Tibial nerve (tissue), 4 donors: ENCODE measurements around the gene TAF7L. TPM values are rescaled to one million over a fixed set of nuclear protein-coding genes. Genes with fewer than 3 reads are reported as not detected.
A peak's percentile ranks its signal among the peaks of the same experiment; 100 is the strongest.
"Not testable (repeated sequence)": the region's sequence is repeated elsewhere in the genome, so short reads cannot be mapped to it uniquely, and the experiment has no call there.

Source experiments
- DNase-seq, 2 donors: peaks; one replicate each; pipeline ENCODE4 v3.0.0-alpha.2; 2019; ENCODE audit warnings: low spot score in 2 of 2
- H3K27ac ChIP-seq, 4 donors: fragments of 200-600 bp; sonication (generic) in 3 of 4; one replicate each; pipeline ENCODE4 v1.5.1; 2017 to 2019; ENCODE audit warnings: mild to moderate bottlenecking in 1 of 4
- H3K27me3 ChIP-seq, 2 donors: fragments of 200-600 bp; sonication (generic) in 1 of 2; one replicate each; pipeline versions ENCODE4 v1.5.1 to v1.6.0; 2017 to 2019
- H3K36me3 ChIP-seq, 3 donors: fragments of 200-600 bp; sonication (generic); one replicate each; pipeline ENCODE4 v1.5.1; 2018 to 2019
- H3K4me1 ChIP-seq, 4 donors: fragments of 200-600 bp; sonication (generic) in 3 of 4; one replicate each; pipeline ENCODE4 v1.5.1; 2017 to 2019
- H3K4me3 ChIP-seq, 4 donors: fragments of 200-600 bp; sonication (generic) in 3 of 4; one replicate each; pipeline ENCODE4 v1.5.1; 2017 to 2019; ENCODE audit warnings: mild to moderate bottlenecking in 1 of 4, moderate library complexity in 1 of 4
- H3K9me3 ChIP-seq, 4 donors: fragments of 200-600 bp; sonication (generic) in 3 of 4; one replicate each; pipeline ENCODE4 v1.5.1; 2017 to 2019
- EP300 ChIP-seq, 2 donors: sonication (generic); formaldehyde crosslinking; IDR thresholded peaks; one replicate each; pipeline ENCODE4 v1.6.1; 2017; ENCODE audit warnings: antibody characterized with exemption in 2 of 2, mild to moderate bottlenecking in 1 of 2
- POLR2A ChIP-seq, 2 donors: fragments of 450-650 bp; IDR thresholded peaks; one replicate each; pipeline ENCODE4 v1.6.1; 2017; ENCODE audit warnings: antibody characterized with exemption in 2 of 2, mild to moderate bottlenecking in 2 of 2, moderate library complexity in 2 of 2
- WGBS, 2 donors: methylation state at CpG; one replicate each; pipeline ENCODE4 v1.1.5; 2018; 5-methylcytosine and 5-hydroxymethylcytosine counted together
- total RNA-seq, 4 donors: library from RNA; depleted of rRNA; stranded (reverse); fragments of >200 nt; gene quantifications; one replicate each; pipeline ENCODE4 v1.1.0, GENCODE V29; 2016
- TF ChIP-seq, protein P1 (sequence below), 5 experiments: fragments of 200-600 bp in 3 of 5; fragments of 450-650 bp in 2 of 5; sonication (generic) in 3 of 5; IDR thresholded peaks; one replicate each; pipeline ENCODE4 v1.5.1; 2016 to 2019; ENCODE audit warnings: antibody characterized with exemption in 5 of 5, mild to moderate bottlenecking in 3 of 5, moderate library complexity in 2 of 5

The TAF7L gene, protein sequence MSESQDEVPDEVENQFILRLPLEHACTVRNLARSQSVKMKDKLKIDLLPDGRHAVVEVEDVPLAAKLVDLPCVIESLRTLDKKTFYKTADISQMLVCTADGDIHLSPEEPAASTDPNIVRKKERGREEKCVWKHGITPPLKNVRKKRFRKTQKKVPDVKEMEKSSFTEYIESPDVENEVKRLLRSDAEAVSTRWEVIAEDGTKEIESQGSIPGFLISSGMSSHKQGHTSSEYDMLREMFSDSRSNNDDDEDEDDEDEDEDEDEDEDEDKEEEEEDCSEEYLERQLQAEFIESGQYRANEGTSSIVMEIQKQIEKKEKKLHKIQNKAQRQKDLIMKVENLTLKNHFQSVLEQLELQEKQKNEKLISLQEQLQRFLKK
- total RNA-seq, result under 1 TPM in 2 of 4 donors, not detected in 2; 0.21 to 0.90 TPM

DNA sequence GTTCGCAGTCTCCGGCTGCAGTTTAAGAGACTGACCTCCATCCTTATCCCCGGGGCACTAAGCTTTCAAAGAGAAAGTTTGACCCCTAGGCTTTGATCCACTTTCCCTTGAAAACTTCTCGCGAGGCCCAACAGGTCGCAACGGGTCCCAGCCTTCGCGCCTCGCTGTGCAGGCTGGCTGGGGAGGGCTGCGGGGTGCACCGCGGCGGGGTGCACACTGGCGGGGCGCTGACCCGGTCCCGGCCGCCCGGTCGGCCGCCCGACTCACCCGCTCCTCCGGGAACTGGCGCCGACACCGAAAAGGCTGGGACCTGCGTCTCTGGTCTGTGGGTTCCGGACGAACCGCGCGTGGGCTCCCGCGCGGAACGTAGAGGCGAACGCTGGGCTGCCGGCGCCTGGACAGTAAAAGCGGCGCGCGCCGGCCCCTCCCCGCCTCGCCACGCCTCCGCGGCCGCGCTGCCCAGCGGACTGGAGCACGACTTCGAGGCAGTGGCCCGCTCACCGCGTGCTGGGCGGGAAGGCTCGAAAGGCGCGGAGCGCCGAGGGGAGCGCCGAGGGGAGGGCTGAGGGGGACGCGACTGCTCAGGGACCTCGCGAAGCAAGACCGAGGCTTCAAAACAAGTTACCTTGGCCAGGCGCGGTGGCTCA lies at the start of gene TAF7L:
Gene TAF7L (minus strand): TSS at position 378 of the 647 bp plus-strand sequence. CDS start 3,791 bp downstream, outside the sequence.
- peaks cover 0 to 26% of the 10 kb centered on the region in 2 donors for H3K27me3 ChIP-seq
- no peak for DNase-seq
- TF ChIP-seq EP300 (IDR thresholded peaks at IDR 0.05) (no peak), POLR2A (IDR thresholded peaks at IDR 0.05) (no peak)
- TF ChIP-seq, protein P1, sequence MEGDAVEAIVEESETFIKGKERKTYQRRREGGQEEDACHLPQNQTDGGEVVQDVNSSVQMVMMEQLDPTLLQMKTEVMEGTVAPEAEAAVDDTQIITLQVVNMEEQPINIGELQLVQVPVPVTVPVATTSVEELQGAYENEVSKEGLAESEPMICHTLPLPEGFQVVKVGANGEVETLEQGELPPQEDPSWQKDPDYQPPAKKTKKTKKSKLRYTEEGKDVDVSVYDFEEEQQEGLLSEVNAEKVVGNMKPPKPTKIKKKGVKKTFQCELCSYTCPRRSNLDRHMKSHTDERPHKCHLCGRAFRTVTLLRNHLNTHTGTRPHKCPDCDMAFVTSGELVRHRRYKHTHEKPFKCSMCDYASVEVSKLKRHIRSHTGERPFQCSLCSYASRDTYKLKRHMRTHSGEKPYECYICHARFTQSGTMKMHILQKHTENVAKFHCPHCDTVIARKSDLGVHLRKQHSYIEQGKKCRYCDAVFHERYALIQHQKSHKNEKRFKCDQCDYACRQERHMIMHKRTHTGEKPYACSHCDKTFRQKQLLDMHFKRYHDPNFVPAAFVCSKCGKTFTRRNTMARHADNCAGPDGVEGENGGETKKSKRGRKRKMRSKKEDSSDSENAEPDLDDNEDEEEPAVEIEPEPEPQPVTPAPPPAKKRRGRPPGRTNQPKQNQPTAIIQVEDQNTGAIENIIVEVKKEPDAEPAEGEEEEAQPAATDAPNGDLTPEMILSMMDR (IDR thresholded peaks at IDR 0.05), result no peak
- H3K9me3 ChIP-seq, result no peaks in the 10 kb centered on the region
- H3K36me3 ChIP-seq, result no peaks in the 10 kb centered on the region
- H3K4me3 ChIP-seq, result peak within 1 kb of the TSS in 2 of 4 donors; percentile 15 to 41
- no peaks in the 10 kb centered on the region for H3K4me1 ChIP-seq
- 58 to 64% methylated on average over 9 to 66 of the region's 75 CpGs for WGBS, 2 donors
- H3K27ac ChIP-seq, result no peak within 1 kb of the TSS

DNA sequence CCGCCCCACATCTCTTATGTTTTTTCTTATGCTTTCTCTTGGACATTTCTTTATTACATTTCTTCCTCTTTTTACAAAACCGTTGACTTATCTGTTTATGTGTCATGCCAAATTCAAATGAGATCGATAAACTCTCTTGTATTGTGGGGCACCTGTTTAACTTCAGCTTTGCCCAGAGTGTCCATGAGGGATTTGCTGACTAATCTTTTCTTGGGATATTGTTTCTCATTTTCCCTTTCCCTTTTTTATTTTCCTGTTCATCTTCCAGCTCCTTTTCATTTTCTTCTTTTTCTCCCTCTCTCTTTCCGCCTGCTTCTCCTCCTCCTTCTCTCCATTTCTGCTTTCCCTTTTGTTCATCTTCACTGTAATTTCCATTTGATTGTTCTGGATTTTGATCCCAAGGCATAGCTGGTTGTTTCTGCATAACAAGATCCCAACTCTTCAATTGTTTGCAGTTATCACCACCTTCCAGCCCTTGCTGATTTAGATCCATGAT lies 46.7 kb upstream of the TAF7L start:
- 87 to 91% methylated on average over 4 of the region's 4 CpGs for WGBS, 2 donors
- no peaks in the 10 kb centered on the region for H3K27me3 ChIP-seq
- H3K27ac ChIP-seq, result no peak overlapping the region
- no peaks in the 10 kb centered on the region for H3K9me3 ChIP-seq
- no peak for DNase-seq
- no peak overlapping the region for H3K4me3 ChIP-seq
- H3K4me1 ChIP-seq, result no peaks in the 10 kb centered on the region
- no peaks in the 10 kb centered on the region for H3K36me3 ChIP-seq
- TF ChIP-seq, protein P1 (IDR thresholded peaks at IDR 0.05), result no peak
- TF ChIP-seq POLR2A (IDR thresholded peaks at IDR 0.05) (no peak), EP300 (IDR thresholded peaks at IDR 0.05) (no peak)

DNA sequence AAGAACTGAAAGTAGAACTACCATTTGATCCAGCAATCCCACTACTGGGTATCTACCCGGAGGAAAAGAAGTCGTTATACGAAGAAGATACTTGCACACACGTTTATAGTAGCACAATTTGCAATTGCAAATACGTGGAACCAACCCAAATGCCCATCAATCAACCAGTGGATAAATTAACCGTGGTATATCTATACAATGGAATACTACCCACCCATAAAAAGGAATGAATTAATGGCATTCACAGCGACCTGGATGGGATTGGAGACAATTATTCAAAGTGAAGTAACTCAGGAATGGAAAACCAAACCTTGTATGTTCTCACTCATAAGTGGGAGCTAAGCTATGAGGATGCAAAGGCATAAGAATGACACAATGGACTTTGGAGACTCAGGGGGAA lies 43.2 kb upstream of the TAF7L start:
- WGBS, 2 donors, result 76 to 87% methylated on average over 7 of the region's 7 CpGs
- not testable (repeated sequence) for H3K36me3 ChIP-seq, H3K27me3 ChIP-seq, H3K4me3 ChIP-seq, H3K9me3 ChIP-seq, DNase-seq, H3K4me1 ChIP-seq, H3K27ac ChIP-seq

DNA sequence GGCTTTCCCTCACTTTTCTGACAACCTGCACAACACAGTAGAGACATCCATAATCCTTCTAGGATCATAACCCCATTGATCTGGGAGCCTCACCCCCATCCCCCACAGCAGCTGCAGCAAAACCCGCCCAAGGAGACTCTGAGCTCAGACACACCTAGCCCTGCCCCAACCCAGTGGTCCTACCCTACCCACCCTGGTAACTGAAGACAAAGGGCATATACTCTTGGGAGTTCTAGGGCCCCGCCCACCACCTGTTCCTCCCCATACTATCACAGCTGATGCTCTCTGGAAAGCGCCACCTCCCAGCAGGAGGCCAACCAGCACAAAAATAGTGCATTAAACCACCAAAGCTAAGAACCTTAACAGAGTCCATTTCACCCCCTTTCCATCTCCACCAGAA lies 35.5 kb upstream of the TAF7L start:
- 79 to 90% methylated on average over 2 to 3 of the region's 3 CpGs for WGBS, 2 donors
- not testable (repeated sequence) for H3K36me3 ChIP-seq, H3K27ac ChIP-seq, H3K9me3 ChIP-seq, H3K27me3 ChIP-seq, H3K4me3 ChIP-seq, DNase-seq, H3K4me1 ChIP-seq

DNA sequence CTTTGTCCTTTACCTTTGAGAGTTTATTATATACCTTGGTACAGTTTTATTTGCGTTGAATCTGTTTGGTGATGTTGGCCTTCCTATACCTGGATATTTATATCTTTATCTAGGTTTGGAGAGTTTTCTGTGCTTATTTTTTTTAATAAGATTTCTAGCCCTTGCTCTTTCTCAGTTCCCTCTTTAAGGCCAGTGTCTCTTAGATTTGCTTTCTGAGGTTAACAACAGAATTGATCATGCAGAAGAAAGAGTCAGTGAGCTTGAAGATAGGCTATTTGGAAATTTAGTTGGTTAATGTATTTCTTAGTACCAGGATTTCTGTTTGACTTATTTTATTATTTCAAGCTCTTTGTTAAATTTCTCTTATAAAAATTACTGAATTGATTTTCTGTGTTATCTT lies 12.7 kb upstream of the TAF7L start:
- Histone ChIP-seq H3K27me3 (no peaks in the 10 kb centered on the region), H3K9me3 (no peaks in the 10 kb centered on the region), H3K27ac (no peak overlapping the region), H3K36me3 (no peaks in the 10 kb centered on the region), H3K4me1 (no peaks in the 10 kb centered on the region), H3K4me3 (no peak overlapping the region)
- DNase-seq, result no peak
- TF ChIP-seq EP300 (IDR thresholded peaks at IDR 0.05) (no peak), POLR2A (IDR thresholded peaks at IDR 0.05) (no peak)
- TF ChIP-seq, protein P1 (IDR thresholded peaks at IDR 0.05), result no peak
- WGBS, 2 donors, result 78 to 86% methylated on average over 1 of the region's 1 CpG

DNA sequence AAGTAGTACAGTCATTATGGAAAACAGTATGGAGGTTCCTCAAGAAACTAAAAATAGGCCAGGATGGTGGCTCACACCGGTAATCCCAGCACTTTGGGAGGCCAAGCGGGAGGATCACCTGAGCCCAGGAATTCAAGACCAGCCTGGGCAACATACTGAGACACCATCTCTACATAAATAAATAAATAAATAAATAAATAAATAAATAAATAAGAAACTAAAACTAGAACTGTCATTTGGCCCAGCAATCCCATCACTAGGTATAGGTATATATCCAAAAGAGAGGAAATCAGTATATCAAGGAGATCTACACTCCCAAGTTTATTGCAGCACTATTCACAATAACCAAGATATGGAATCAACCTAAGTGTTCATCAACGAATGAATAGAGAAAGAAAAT lies 4.5 kb upstream of the TAF7L start:
- not testable (repeated sequence) for H3K36me3 ChIP-seq, H3K4me3 ChIP-seq, H3K27me3 ChIP-seq, DNase-seq, H3K9me3 ChIP-seq, H3K4me1 ChIP-seq, H3K27ac ChIP-seq
- 93 to 95% methylated on average over 3 of the region's 3 CpGs for WGBS, 2 donors
